GM23248 (cell line): ENCODE results near the gene PP2D1. TPM values are rescaled to one million over a fixed set of nuclear protein-coding genes. Genes with fewer than 3 reads are reported as not detected.
"Not testable (repeated sequence)": the region's sequence is repeated elsewhere in the genome, so short reads cannot be mapped to it uniquely, and the experiment has no call there.

Experiments used
- DNase-seq: peaks from one replicate; pipeline ENCODE4 v3.0.0-alpha.2; 2015
- H2AFZ ChIP-seq: fragments of 200-600 bp; sonication (generic); 2 replicates; pipeline ENCODE4 v1.6.1; 2016; ENCODE audit warnings: antibody characterized with exemption
- H3F3A ChIP-seq: fragments of 200-600 bp; sonication (generic); 2 replicates; pipeline ENCODE4 v1.6.1; 2016; ENCODE audit warnings: mild to moderate bottlenecking, antibody characterized with exemption, mixed run types; ENCODE audit not compliant: insufficient read depth
- H3K27ac ChIP-seq: fragments of 200-600 bp; sonication (generic); 2 replicates; pipeline ENCODE4 v1.5.1; 2016; ENCODE audit warnings: mild to moderate bottlenecking
- H3K27me3 ChIP-seq: fragments of 200-600 bp; sonication (generic); replicated peaks from 2 replicates; pipeline ENCODE4 v1.6.1; 2016; ENCODE audit warnings: mild to moderate bottlenecking; ENCODE audit not compliant: insufficient read depth
- H3K36me3 ChIP-seq: fragments of 200-600 bp; sonication (generic); 2 replicates; pipeline ENCODE4 v1.6.1; 2016; ENCODE audit warnings: low read depth, mild to moderate bottlenecking
- H3K4me1 ChIP-seq: fragments of 200-600 bp; sonication (generic); 2 replicates; pipeline ENCODE4 v1.6.1; 2016; ENCODE audit warnings: mild to moderate bottlenecking; ENCODE audit not compliant: insufficient read depth
- H3K4me2 ChIP-seq: fragments of 200-600 bp; sonication (generic); one replicate; pipeline ENCODE4 v1.6.1; 2016; ENCODE audit warnings: mild to moderate bottlenecking; ENCODE audit not compliant: unreplicated experiment
- H3K4me3 ChIP-seq: fragments of 200-600 bp; sonication (generic); 2 replicates; pipeline ENCODE4 v1.5.1; 2016; ENCODE audit warnings: mild to moderate bottlenecking
- H3K79me2 ChIP-seq: fragments of 200-600 bp; sonication (generic); 2 replicates; pipeline ENCODE4 v1.6.1; 2016; ENCODE audit warnings: mild to moderate bottlenecking; ENCODE audit not compliant: insufficient read depth
- H3K9ac ChIP-seq: fragments of 200-600 bp; sonication (generic); 2 replicates; pipeline ENCODE4 v1.6.1; 2016; ENCODE audit warnings: mild to moderate bottlenecking
- H3K9me2 ChIP-seq: fragments of 200-600 bp; sonication (generic); 2 replicates; pipeline ENCODE4 v1.6.1; 2016; ENCODE audit warnings: mixed run types, mild to moderate bottlenecking, moderate library complexity; ENCODE audit not compliant: insufficient read depth
- H3K9me3 ChIP-seq: fragments of 200-600 bp; sonication (generic); one replicate; pipeline ENCODE4 v1.6.1; 2017; ENCODE audit warnings: low read depth
- H4K20me1 ChIP-seq: fragments of 200-600 bp; sonication (generic); 2 replicates; pipeline ENCODE4 v1.6.0; 2016; ENCODE audit not compliant: insufficient read depth
- EZH2 ChIP-seq: fragments of 200-600 bp; sonication (generic); IDR thresholded peaks from 2 replicates; pipeline ENCODE4 v1.6.1; 2018; ENCODE audit warnings: antibody characterized with exemption, mild to moderate bottlenecking; ENCODE audit not compliant: insufficient read depth, poor library complexity, severe bottlenecking
- EZH2phosphoT487 ChIP-seq: fragments of 200-600 bp; sonication (generic); IDR thresholded peaks from 2 replicates; pipeline ENCODE4 v1.6.1; 2018; ENCODE audit warnings: antibody characterized with exemption, moderate library complexity, mild to moderate bottlenecking, low read depth; ENCODE audit not compliant: insufficient read depth
- WGBS, 2 experiments: methylation state at CpG; one replicate each; pipeline ENCODE4 v1.1.6; 2015 to 2017; ENCODE audit warnings: low lambda C conversion rate in 2 of 2, low coverage in 1 of 2; ENCODE audit errors: missing lambda C conversion rate in 2 of 2; 5-methylcytosine and 5-hydroxymethylcytosine counted together
- in situ Hi-C: fragments of 300-500 bp; cut with MboI; formaldehyde crosslinking; loops from 2 replicates; pipeline ENCODE4 v1.15.0; 2020
- polyA plus RNA-seq: library from polyadenylated mRNA; unstranded; fragments of >200 nt; fragmentation: Nextera tagmentation; extraction: Ambion mirVana; gene quantifications from 2 replicates; pipeline ENCODE4 v1.2.1, GENCODE V29; 2016
- total RNA-seq: library from RNA; depleted of rRNA; stranded (reverse); fragments of >200 nt; shearing (Covaris generic); gene quantifications from 2 replicates; pipeline ENCODE4 v1.2.3, GENCODE V29; 2014

The PP2D1 gene
- total and polyA plus RNA-seq, 2 experiments from 2014 or later = 0.16 TPM; not detected in 1

DNA sequence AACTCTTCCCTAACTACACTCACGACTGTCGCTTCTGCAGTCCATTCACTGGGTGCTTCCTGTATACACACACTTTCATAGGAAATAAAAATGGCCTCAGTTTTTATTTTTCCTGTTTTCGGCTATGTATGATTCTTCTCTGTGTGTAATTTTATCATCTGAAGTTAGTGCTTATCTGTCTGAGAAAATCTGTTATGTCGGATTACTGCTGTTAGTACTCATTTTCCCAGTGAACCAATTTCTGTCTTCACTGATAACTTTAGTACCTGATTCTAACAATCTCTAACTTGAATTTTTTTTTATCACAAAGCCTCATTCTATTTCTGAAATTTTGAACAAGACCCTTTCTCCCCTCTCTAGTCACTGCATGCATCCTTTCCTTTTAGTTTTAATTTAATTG lies 44.3 kb downstream of the PP2D1 start:
- Histone ChIP-seq H3K27me3 (no peaks in the 10 kb centered on the region), H4K20me1 (peaks cover 23% of the 10 kb centered on the region)
- in situ Hi-C loops = no loop called here

DNA sequence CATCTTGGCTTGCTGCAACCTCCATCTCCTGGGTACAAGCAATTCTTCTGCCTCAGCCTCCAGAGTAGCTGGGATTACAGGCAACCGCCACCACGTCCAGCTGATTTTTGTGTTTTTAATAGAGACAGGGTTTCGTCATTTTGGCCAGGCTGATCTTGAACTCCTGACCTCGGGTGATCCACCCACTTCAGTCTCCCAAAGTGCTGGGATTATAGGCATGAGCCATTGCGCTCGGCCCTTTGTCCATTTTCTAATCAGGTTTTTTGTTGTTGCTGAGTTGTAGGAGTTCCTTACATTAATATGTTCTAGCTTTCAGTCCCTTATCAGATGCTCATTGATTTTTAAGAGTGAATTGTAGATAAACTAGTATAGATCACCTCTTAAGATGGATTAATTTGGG lies 44.9 kb downstream of the PP2D1 start:
- Histone ChIP-seq H3K9ac (no peak overlapping the region), H3K4me1 (peaks cover 9% of the 10 kb centered on the region), H3K9me3 (no peaks in the 10 kb centered on the region), H3F3A (peaks cover 5% of the 10 kb centered on the region), H3K27me3 (no peaks in the 10 kb centered on the region), H3K9me2 (no peaks in the 10 kb centered on the region), H3K4me3 (no peak overlapping the region), H3K36me3 (peaks cover 17% of the 10 kb centered on the region; the same call in 1 of the 2 replicates), H4K20me1 (peaks cover 17% of the 10 kb centered on the region), H3K4me2 (no peak overlapping the region), H3K27ac (no peak overlapping the region), H2AFZ (no peak overlapping the region), H3K79me2 (peaks cover 100% of the 10 kb centered on the region)
- 99% methylated on average over 6 of the region's 6 CpGs for WGBS, 2 experiments
- DNase-seq = no peak
- in situ Hi-C loops = no loop called here
- TF ChIP-seq EZH2 (no peak), EZH2phosphoT487 (no peak)

More for the DNA sequence above, 44.3 kb downstream of the PP2D1 start:
- Histone ChIP-seq H2AFZ (no peak overlapping the region), H3K27ac (no peak overlapping the region), H3K36me3 (peaks cover 17% of the 10 kb centered on the region; the same call in 1 of the 2 replicates), H3K4me3 (no peak overlapping the region), H3K9me3 (no peaks in the 10 kb centered on the region), H3F3A (peaks cover 7% of the 10 kb centered on the region), H3K9me2 (no peaks in the 10 kb centered on the region), H3K4me1 (peaks cover 15% of the 10 kb centered on the region), H3K79me2 (peaks cover 100% of the 10 kb centered on the region), H3K9ac (no peak overlapping the region), H3K4me2 (no peak overlapping the region)
- 87 to 88% methylated on average over 4 of the region's 4 CpGs for WGBS, 2 experiments
- no peak for TF ChIP-seq EZH2phosphoT487
- no peak for TF ChIP-seq EZH2
- no peak for DNase-seq

- 0 out of 2 replicates have a peak, but pooled peaks cover 9% of the 10 kb centered on the region for H3K36me3 ChIP-seq
- H3K9ac ChIP-seq = no peak overlapping the region
- no peaks in the 10 kb centered on the region for H3F3A ChIP-seq
- in situ Hi-C loops = no loop called here
- no peaks in the 10 kb centered on the region for H3K9me2 ChIP-seq
- WGBS, 2 experiments = 96 to 100% methylated on average over 4 of the region's 4 CpGs
- H3K4me1 ChIP-seq = no peaks in the 10 kb centered on the region
- H3K4me3 ChIP-seq = no peak overlapping the region
- no peak for DNase-seq
- H3K79me2 ChIP-seq = peaks cover 100% of the 10 kb centered on the region
- H3K9me3 ChIP-seq = no peaks in the 10 kb centered on the region
- H2AFZ ChIP-seq = no peak overlapping the region
- H4K20me1 ChIP-seq = peaks cover 3% of the 10 kb centered on the region; the same call in 1 of the 2 replicates
- H3K27ac ChIP-seq = no peak overlapping the region
- TF ChIP-seq EZH2 = no peak
- TF ChIP-seq EZH2phosphoT487 = no peak
- H3K27me3 ChIP-seq = no peaks in the 10 kb centered on the region
- H3K4me2 ChIP-seq = no peak overlapping the region
These were observed 50.1 kb downstream of the PP2D1 start for GRCh38 chr3:19961960-19962359.

DNA sequence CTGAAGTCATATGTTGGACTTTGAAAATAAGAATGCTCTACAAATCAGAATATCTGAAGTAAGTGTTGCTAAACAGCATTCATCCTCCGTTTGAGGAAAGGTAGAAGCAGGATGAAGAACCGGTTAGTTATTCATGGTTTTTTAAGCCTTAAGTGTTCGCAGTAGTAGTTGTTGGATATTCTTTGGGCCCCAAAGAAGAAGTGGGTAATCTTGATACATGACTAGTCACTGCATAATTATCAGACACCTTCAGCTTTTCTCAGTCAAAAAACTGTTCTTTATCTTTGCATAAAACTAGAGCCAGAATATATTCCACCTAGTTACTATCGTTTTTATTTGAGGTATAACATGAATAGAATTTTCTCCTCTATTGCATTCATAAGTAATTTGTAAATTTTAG lies 51.4 kb downstream of the PP2D1 start:
- no peak overlapping the region for H3K9ac ChIP-seq
- 0 out of 2 replicates have a peak, but pooled peaks cover 16% of the 10 kb centered on the region for H3K36me3 ChIP-seq
- TF ChIP-seq EZH2phosphoT487 = no peak
- TF ChIP-seq EZH2 = no peak
- no peaks in the 10 kb centered on the region for H3K9me2 ChIP-seq
- peaks cover 100% of the 10 kb centered on the region for H3K79me2 ChIP-seq
- no peaks in the 10 kb centered on the region for H3K4me1 ChIP-seq
- H4K20me1 ChIP-seq = peaks cover 3% of the 10 kb centered on the region; the same call in 1 of the 2 replicates
- H3K9me3 ChIP-seq = no peaks in the 10 kb centered on the region
- in situ Hi-C loops = no loop called here
- no peak overlapping the region for H3K4me2 ChIP-seq
- no peak overlapping the region for H3K4me3 ChIP-seq
- H3F3A ChIP-seq = no peaks in the 10 kb centered on the region
- no peak for DNase-seq
- H3K27me3 ChIP-seq = no peaks in the 10 kb centered on the region
- no peak overlapping the region for H3K27ac ChIP-seq
- H2AFZ ChIP-seq = no peak overlapping the region
- WGBS, 2 experiments = 79 to 90% methylated on average over 4 of the region's 4 CpGs

DNA sequence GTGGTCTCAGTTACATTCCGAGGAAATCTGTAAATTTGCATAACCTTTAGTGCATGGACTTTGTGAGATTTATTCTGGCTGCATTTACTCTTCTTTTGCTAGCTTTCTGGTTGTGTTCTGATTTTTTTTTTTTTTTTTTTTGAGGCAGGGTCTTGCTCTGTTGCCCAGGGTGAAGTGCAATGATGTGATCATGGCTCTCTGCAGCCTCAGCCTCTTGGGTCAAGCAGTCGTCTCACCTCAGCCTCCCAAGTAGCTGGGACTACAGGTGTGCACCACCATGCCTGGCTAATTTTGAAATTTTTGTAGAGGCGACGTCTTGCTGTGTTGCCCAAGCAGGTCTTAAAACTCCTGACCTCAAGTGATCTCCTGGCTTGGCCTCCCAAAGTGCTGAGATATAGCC lies 52.6 kb downstream of the PP2D1 start:
- H3K4me3 ChIP-seq = no peak overlapping the region
- 71 to 75% methylated on average over 4 of the region's 4 CpGs for WGBS, 2 experiments
- peaks cover 3% of the 10 kb centered on the region; the same call in 1 of the 2 replicates for H4K20me1 ChIP-seq
- H3K9me3 ChIP-seq = no peaks in the 10 kb centered on the region
- H3K36me3 ChIP-seq = peaks cover 22% of the 10 kb centered on the region
- in situ Hi-C loops = no loop called here
- no peak overlapping the region for H3K27ac ChIP-seq
- no peak overlapping the region for H2AFZ ChIP-seq
- no peak overlapping the region for H3K9ac ChIP-seq
- peaks cover 100% of the 10 kb centered on the region for H3K79me2 ChIP-seq
- H3K4me1 ChIP-seq = no peaks in the 10 kb centered on the region
- DNase-seq = no peak
- no peaks in the 10 kb centered on the region; the same call in 1 of the 2 replicates for H3F3A ChIP-seq
- H3K9me2 ChIP-seq = no peaks in the 10 kb centered on the region
- no peaks in the 10 kb centered on the region for H3K27me3 ChIP-seq
- no peak for TF ChIP-seq EZH2phosphoT487
- no peak for TF ChIP-seq EZH2
- H3K4me2 ChIP-seq = no peak overlapping the region

DNA sequence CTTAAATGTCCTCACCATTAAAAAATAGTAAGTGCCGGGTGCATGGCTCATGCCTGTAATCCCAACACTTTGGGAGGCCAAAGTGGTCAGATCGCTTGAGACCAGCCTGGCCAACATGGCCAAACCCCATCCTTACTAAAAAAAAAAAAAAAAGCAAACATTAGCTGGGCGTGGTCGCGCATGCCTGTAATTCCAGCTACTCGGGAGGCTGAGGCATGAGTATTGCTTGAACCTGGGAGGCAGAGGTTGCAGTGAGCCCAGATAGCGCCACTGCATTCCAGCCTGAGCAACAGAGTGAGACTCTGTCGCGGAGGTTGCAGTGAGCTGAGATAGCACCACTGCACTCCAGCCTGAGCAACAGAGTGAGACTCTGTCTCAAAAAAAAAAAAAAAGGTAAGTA lies 54.7 kb downstream of the PP2D1 start:
- H3F3A ChIP-seq, H3K4me2 ChIP-seq, H3K4me1 ChIP-seq, H3K4me3 ChIP-seq, H3K9ac ChIP-seq, H4K20me1 ChIP-seq, DNase-seq, in situ Hi-C loops, H3K27me3 ChIP-seq, H3K9me3 ChIP-seq, H3K9me2 ChIP-seq, H2AFZ ChIP-seq, H3K27ac ChIP-seq: not testable (repeated sequence)
- Histone ChIP-seq H3K36me3 (peaks cover 28% of the 10 kb centered on the region), H3K79me2 (peaks cover 100% of the 10 kb centered on the region)
- 91% methylated on average over 9 of the region's 9 CpGs for WGBS, 2 experiments
